B cell (primary cell): ENCODE measurements around the gene PDZD2. TPM values are rescaled to one million over a fixed set of nuclear protein-coding genes. Genes with fewer than 3 reads are reported as not detected.

Experiments
- ATAC-seq: fragments of 200-7000 bp; cut with Tn5 transposase; one replicate; pipeline ENCODE4 v1.10.0; 2021; ENCODE audit warnings: low read depth, mild to moderate bottlenecking, moderate number of reproducible peaks, moderate library complexity
- CTCF ChIA-PET: fragments of 350-600 bp; sonication (Branson Sonifier 250); formaldehyde crosslinking; loops from one replicate; lab custom pipeline; 2021; ENCODE audit warnings: antibody characterized with exemption, inconsistent platforms; lab: Charles Lee
- POLR2A ChIA-PET: fragments of 350-600 bp; sonication (Branson Sonifier 250); formaldehyde crosslinking; loops from one replicate; lab custom pipeline; 2021; ENCODE audit warnings: antibody characterized with exemption; lab: Charles Lee
- DNase-seq: peaks from one replicate; pipeline ENCODE4 v3.0.0; 2013
- H2AFZ ChIP-seq: 2 replicates; pipeline ENCODE4 v1.6.1; 2012; ENCODE audit warnings: mild to moderate bottlenecking, low read depth, low read length; ENCODE audit not compliant: insufficient read depth, poor library complexity, severe bottlenecking
- H3K27ac ChIP-seq, 2 donors: 1 replicate in 1 of 2; 2 replicates in 1 of 2; pipeline ENCODE4 v1.5.1; 2012 to 2013; ENCODE audit warnings: low read length in 2 of 2, mild to moderate bottlenecking in 2 of 2, moderate library complexity in 1 of 2
- H3K27me3 ChIP-seq, 4 experiments: fragments of 200-600 bp in 1 of 4; sonication (generic) in 1 of 4; replicated peaks in 1 of 4; 1 replicate in 2 of 4; 2 replicates in 2 of 4; pipeline versions ENCODE4 v1.6.1 to v1.7.0; 2013 to 2016; ENCODE audit warnings: low read length in 3 of 4, mild to moderate bottlenecking in 2 of 4, mixed read lengths in 1 of 4, moderate library complexity in 1 of 4; ENCODE audit not compliant: insufficient read depth in 4 of 4, control insufficient read depth in 3 of 4; ENCODE audit errors: control extremely low read depth in 1 of 4
- H3K36me3 ChIP-seq, 2 experiments: replicated peaks in 1 of 2; 1 replicate in 1 of 2; 2 replicates in 1 of 2; pipeline versions ENCODE4 v1.6.1 to v1.7.1; 2013; ENCODE audit warnings: low read length in 1 of 2; ENCODE audit not compliant: insufficient read depth in 2 of 2, control insufficient read depth in 1 of 2; ENCODE audit errors: control extremely low read depth in 1 of 2, extremely low read depth in 1 of 2
- H3K4me1 ChIP-seq, 2 donors: fragments of 200-600 bp in 1 of 2; sonication (generic) in 1 of 2; 1 replicate in 1 of 2; 2 replicates in 1 of 2; pipeline versions ENCODE4 v1.5.1 to v1.6.1; 2013 to 2017; ENCODE audit warnings: low read length in 2 of 2; ENCODE audit not compliant: control insufficient read depth in 2 of 2, insufficient read depth in 2 of 2
- H3K4me2 ChIP-seq: replicated peaks from 2 replicates; pipeline ENCODE3; 2012; ENCODE audit warnings: mild to moderate bottlenecking, low read depth, low read length; ENCODE audit not compliant: poor library complexity, severe bottlenecking
- H3K4me3 ChIP-seq, 5 experiments: fragments of 200-600 bp in 1 of 5; sonication (generic) in 1 of 5; 1 replicate in 3 of 5; 2 replicates in 2 of 5; pipeline versions ENCODE4 v1.5.1 to v1.7.0; 2011 to 2016; ENCODE audit warnings: low read length in 4 of 5, mild to moderate bottlenecking in 4 of 5, low read depth in 2 of 5, control low read depth in 1 of 5, moderate library complexity in 1 of 5; ENCODE audit not compliant: insufficient read depth in 1 of 5; ENCODE audit errors: control extremely low read depth in 1 of 5, extremely low read depth in 1 of 5
- H3K79me2 ChIP-seq: fragments of 200-600 bp; sonication (generic); one replicate; pipeline ENCODE4 v1.6.0; 2016; ENCODE audit warnings: low read length; ENCODE audit not compliant: control insufficient read depth, insufficient read depth
- H3K9ac ChIP-seq: fragments of 200-600 bp; sonication (generic); 2 replicates; pipeline ENCODE4 v1.6.1; 2017; ENCODE audit warnings: mild to moderate bottlenecking, low read length, moderate library complexity
- H3K9me3 ChIP-seq, 3 donors: one replicate each; pipeline versions ENCODE4 v1.6.1 to v1.7.1; 2013; ENCODE audit warnings: low read length in 2 of 3; ENCODE audit not compliant: control insufficient read depth in 2 of 3, insufficient read depth in 1 of 3; ENCODE audit errors: control extremely low read depth in 1 of 3
- H4K20me1 ChIP-seq: 2 replicates; pipeline ENCODE4 v1.6.0; 2012; ENCODE audit warnings: mild to moderate bottlenecking, low read length; ENCODE audit not compliant: insufficient read depth, control insufficient read depth, poor library complexity, severe bottlenecking
- H3K27ac Mint-ChIP-seq: one replicate; pipeline ENCODE4 v1.8.0; 2021; ENCODE audit warnings: mixed read lengths
- H3K27me3 Mint-ChIP-seq: one replicate; pipeline ENCODE4 v1.8.0; 2021; ENCODE audit warnings: mixed read lengths
- H3K4me1 Mint-ChIP-seq: one replicate; pipeline ENCODE4 v1.8.0; 2021; ENCODE audit warnings: mixed read lengths
- H3K4me3 Mint-ChIP-seq: one replicate; pipeline ENCODE4 v1.8.0; 2021; ENCODE audit warnings: mixed read lengths
- H3K9me3 Mint-ChIP-seq: one replicate; pipeline ENCODE4 v1.8.0; 2022; ENCODE audit warnings: mixed read lengths; ENCODE audit not compliant: insufficient read depth
- EZH2 ChIP-seq: IDR thresholded peaks from 2 replicates; pipeline ENCODE4 v1.6.1; 2012; ENCODE audit warnings: borderline replicate concordance, low read depth, mild to moderate bottlenecking, moderate library complexity, low read length; ENCODE audit not compliant: insufficient read depth, poor library complexity, severe bottlenecking
- WGBS: methylation state at CpG from one replicate; pipeline ENCODE4 v1.1.5; 2013; ENCODE audit warnings: missing lambda C conversion rate; ENCODE audit not compliant: insufficient coverage; 5-methylcytosine and 5-hydroxymethylcytosine counted together
- intact Hi-C: fragments of 100-400 bp; cut with micrococcal nuclease; formaldehyde crosslinking; loops from one replicate; pipeline ENCODE4 v1.10.0; 2022
- polyA plus RNA-seq: library from polyadenylated mRNA; depleted of rRNA; stranded (reverse); fragments of >200 nt; gene quantifications from 2 replicates; pipeline ENCODE4 v1.2.3, GENCODE V29; 2012
- total RNA-seq, 2 donors: library from RNA; stranded (reverse); fragments of 120-200 nt in 1 of 2; gene quantifications; 1 replicate in 1 of 2; 2 replicates in 1 of 2; pipeline versions ENCODE4 v1.2.3 to v1.2.4, GENCODE V29; 2013 to 2022
- TF ChIP-seq, protein P1 (sequence below): fragments of 200-600 bp; IDR thresholded peaks from one replicate; pipeline ENCODE4 v1.8.0; 2022; ENCODE audit warnings: antibody characterized with exemption, mild to moderate bottlenecking

Gene PDZD2
- total and polyA plus RNA-seq, 2 donors (not counting 1 experiment from before 2014, with no cell fraction given) = not detected

DNA sequence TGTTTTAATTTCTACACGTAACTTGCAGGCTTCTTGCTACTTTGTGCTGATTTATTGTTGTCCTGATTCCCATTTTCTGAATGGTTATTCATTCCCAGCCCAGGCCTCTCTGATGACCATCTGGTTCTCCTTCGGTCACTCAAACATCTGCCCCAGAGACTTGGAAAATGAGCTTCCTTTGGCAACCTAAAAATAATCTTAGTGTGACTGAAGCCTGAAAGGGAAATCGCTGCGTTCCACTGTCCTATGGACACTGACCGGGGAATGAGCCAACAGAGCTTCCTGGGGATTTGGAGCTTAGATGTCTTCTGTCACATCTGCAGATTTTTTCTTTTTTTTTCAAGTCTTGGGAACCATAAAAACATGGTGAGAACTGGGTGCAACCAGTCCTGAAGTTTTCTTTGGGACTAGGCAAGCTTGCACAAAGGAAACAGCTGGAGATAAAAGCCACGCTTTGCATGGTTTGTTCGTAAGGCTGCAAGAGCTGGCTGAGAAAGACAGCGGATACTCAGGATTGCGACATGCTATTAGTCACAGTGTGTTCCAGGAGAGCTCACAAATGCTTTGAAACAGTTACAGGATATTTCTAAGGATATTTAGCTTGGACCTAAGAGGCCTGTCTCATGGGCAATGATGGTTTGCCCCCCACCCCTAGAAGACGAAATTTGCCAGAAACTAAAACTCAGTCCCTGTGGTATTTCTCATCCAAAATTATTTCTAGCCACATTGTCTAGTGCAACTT lies 389.0 kb downstream of the PDZD2 start:
- ChIA-PET CTCF (no interaction called here), POLR2A (no interaction called here)
- Histone ChIP-seq H2AFZ (no peak overlapping the region), H3K27ac (no peak overlapping the region), H3K79me2 (no peaks in the 10 kb centered on the region), H3K4me2 (no peak overlapping the region), H3K4me1 (no peaks in the 10 kb centered on the region), H3K36me3 (no peaks in the 10 kb centered on the region), H4K20me1 (no peaks in the 10 kb centered on the region), H3K9me3 (no peaks in the 10 kb centered on the region), H3K4me3 (no peak overlapping the region), H3K9ac (no peak overlapping the region), H3K27me3 (no peaks in the 10 kb centered on the region)
- WGBS = 58% methylated on average over 7 of the region's 10 CpGs
- TF ChIP-seq, protein P1, sequence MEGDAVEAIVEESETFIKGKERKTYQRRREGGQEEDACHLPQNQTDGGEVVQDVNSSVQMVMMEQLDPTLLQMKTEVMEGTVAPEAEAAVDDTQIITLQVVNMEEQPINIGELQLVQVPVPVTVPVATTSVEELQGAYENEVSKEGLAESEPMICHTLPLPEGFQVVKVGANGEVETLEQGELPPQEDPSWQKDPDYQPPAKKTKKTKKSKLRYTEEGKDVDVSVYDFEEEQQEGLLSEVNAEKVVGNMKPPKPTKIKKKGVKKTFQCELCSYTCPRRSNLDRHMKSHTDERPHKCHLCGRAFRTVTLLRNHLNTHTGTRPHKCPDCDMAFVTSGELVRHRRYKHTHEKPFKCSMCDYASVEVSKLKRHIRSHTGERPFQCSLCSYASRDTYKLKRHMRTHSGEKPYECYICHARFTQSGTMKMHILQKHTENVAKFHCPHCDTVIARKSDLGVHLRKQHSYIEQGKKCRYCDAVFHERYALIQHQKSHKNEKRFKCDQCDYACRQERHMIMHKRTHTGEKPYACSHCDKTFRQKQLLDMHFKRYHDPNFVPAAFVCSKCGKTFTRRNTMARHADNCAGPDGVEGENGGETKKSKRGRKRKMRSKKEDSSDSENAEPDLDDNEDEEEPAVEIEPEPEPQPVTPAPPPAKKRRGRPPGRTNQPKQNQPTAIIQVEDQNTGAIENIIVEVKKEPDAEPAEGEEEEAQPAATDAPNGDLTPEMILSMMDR = no peak
- no peak for TF ChIP-seq EZH2
- no peaks in the 10 kb centered on the region for H3K9me3 Mint-ChIP-seq
- ATAC-seq = no peak
- no peak overlapping the region for H3K4me3 Mint-ChIP-seq
- no peaks in the 10 kb centered on the region for H3K4me1 Mint-ChIP-seq
- H3K27ac Mint-ChIP-seq = no peak overlapping the region
- no peak for DNase-seq
- intact Hi-C loops = no loop called here
- H3K27me3 Mint-ChIP-seq = peaks cover 4% of the 10 kb centered on the region

DNA sequence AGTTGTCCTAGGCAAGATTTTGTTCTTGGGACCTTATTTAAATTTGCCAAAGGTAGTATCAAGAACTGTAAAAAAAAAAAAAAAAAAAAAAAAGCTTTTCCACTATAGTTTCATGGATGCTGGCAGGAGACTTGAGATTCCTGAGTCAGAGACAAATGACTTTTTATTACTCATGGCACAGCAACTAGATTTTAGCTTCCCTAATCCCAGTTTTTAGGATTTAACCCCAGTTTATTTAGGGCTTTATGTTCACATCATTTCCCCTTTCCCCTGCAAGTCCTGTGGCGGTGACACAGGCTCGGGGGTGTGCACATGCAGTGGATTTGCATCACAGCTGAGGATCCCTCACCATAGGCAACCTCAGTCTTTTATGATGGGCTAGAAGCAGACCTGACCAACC lies 390.3 kb downstream of the PDZD2 start:
- no peak overlapping the region for H3K4me3 Mint-ChIP-seq
- no peak overlapping the region for H3K4me2 ChIP-seq
- no peaks in the 10 kb centered on the region for H3K36me3 ChIP-seq
- no peak overlapping the region for H3K4me3 ChIP-seq
- peaks cover 4% of the 10 kb centered on the region for H3K27me3 Mint-ChIP-seq
- H4K20me1 ChIP-seq = no peaks in the 10 kb centered on the region
- H3K4me1 ChIP-seq = no peaks in the 10 kb centered on the region
- ATAC-seq (no peak), DNase-seq (no peak)
- H3K27ac ChIP-seq = no peak overlapping the region
- intact Hi-C loops = no loop called here
- H3K9me3 ChIP-seq = no peaks in the 10 kb centered on the region
- H3K9ac ChIP-seq = no peak overlapping the region
- CTCF ChIA-PET = no interaction called here
- H2AFZ ChIP-seq = no peak overlapping the region
- POLR2A ChIA-PET = no interaction called here
- no peaks in the 10 kb centered on the region for H3K27me3 ChIP-seq
- H3K4me1 Mint-ChIP-seq = no peaks in the 10 kb centered on the region
- no peak overlapping the region for H3K27ac Mint-ChIP-seq
- TF ChIP-seq, protein P1 = no peak
- no peak for TF ChIP-seq EZH2
- 82% methylated on average over 2 of the region's 2 CpGs for WGBS
- no peaks in the 10 kb centered on the region for H3K9me3 Mint-ChIP-seq
- no peaks in the 10 kb centered on the region for H3K79me2 ChIP-seq
